CD14-positive monocyte (primary cell): Measurements from ENCODE around the gene ATG10. TPM values are rescaled to one million over a fixed set of nuclear protein-coding genes. Genes with fewer than 3 reads are reported as not detected.
"Not testable (repeated sequence)": the region's sequence is repeated elsewhere in the genome, so short reads cannot be mapped to it uniquely, and the experiment has no call there.

Source experiments
- DNase-seq, 3 donors: peaks; one replicate each; pipeline ENCODE4 v3.0.0-alpha.2; 2011 to 2022
- H2AFZ ChIP-seq: 2 replicates; pipeline ENCODE4 v1.6.0; 2012; ENCODE audit warnings: mild to moderate bottlenecking, low read depth, low read length, inconsistent platforms; ENCODE audit not compliant: insufficient read depth, poor library complexity, severe bottlenecking
- H3K27ac ChIP-seq, 2 donors: 1 replicate in 1 of 2; 2 replicates in 1 of 2; pipeline ENCODE4 v1.5.1; 2012 to 2013; ENCODE audit warnings: low read length in 2 of 2, control low read depth in 1 of 2, inconsistent platforms in 1 of 2, low read depth in 1 of 2, mild to moderate bottlenecking in 1 of 2
- H3K27me3 ChIP-seq, 2 donors: one replicate each; pipeline versions ENCODE4 v1.6.0 to v1.6.1; 2011 to 2013; ENCODE audit warnings: low read length in 2 of 2; ENCODE audit not compliant: control insufficient read depth in 2 of 2, insufficient read depth in 2 of 2
- H3K36me3 ChIP-seq, 2 donors: replicated peaks in 1 of 2; 1 replicate in 1 of 2; 2 replicates in 1 of 2; pipeline versions ENCODE4 v1.5.1 to v1.6.1; 2012 to 2013; ENCODE audit warnings: low read length in 2 of 2, control low read depth in 1 of 2, inconsistent platforms in 1 of 2, mild to moderate bottlenecking in 1 of 2; ENCODE audit not compliant: insufficient read depth in 2 of 2, control insufficient read depth in 1 of 2
- H3K4me1 ChIP-seq, 2 donors: 1 replicate in 1 of 2; 2 replicates in 1 of 2; pipeline versions ENCODE4 v1.5.1 to v1.6.1; 2012 to 2013; ENCODE audit warnings: low read length in 2 of 2, control low read depth in 1 of 2, inconsistent platforms in 1 of 2, mild to moderate bottlenecking in 1 of 2, moderate library complexity in 1 of 2; ENCODE audit not compliant: insufficient read depth in 2 of 2, control insufficient read depth in 1 of 2
- H3K4me2 ChIP-seq: replicated peaks from 2 replicates; pipeline ENCODE3; 2012; ENCODE audit warnings: low read length, moderate library complexity, mild to moderate bottlenecking; ENCODE audit not compliant: poor library complexity, severe bottlenecking; ENCODE audit errors: extremely low read depth
- H3K4me3 ChIP-seq, 3 experiments: fragments of 200-600 bp in 1 of 3; sonication (generic) in 1 of 3; replicated peaks in 1 of 3; 1 replicate in 2 of 3; 2 replicates in 1 of 3; pipeline ENCODE4 v1.5.1; 2011 to 2013; ENCODE audit warnings: low read length in 3 of 3, mild to moderate bottlenecking in 3 of 3, control low read depth in 2 of 3, low read depth in 2 of 3, inconsistent platforms in 1 of 3, moderate library complexity in 1 of 3
- H3K79me2 ChIP-seq: 2 replicates; pipeline ENCODE4 v1.6.0; 2012; ENCODE audit warnings: mild to moderate bottlenecking, control low read depth, inconsistent platforms, low read length, moderate library complexity; ENCODE audit not compliant: insufficient read depth
- H3K9ac ChIP-seq: 2 replicates; pipeline ENCODE4 v1.6.0; 2017; ENCODE audit warnings: low read length, mild to moderate bottlenecking; ENCODE audit not compliant: insufficient read depth, poor library complexity, severe bottlenecking
- H3K9me3 ChIP-seq, 2 donors: replicated peaks in 1 of 2; 1 replicate in 1 of 2; 2 replicates in 1 of 2; pipeline versions ENCODE4 v1.5.1 to v1.6.1; 2012 to 2013; ENCODE audit warnings: low read length in 2 of 2, control low read depth in 1 of 2; ENCODE audit not compliant: control insufficient read depth in 1 of 2, insufficient read depth in 1 of 2
- H4K20me1 ChIP-seq: 2 replicates; pipeline ENCODE4 v1.6.0; 2012; ENCODE audit warnings: mild to moderate bottlenecking, low read length, control low read depth, moderate library complexity; ENCODE audit not compliant: insufficient read depth
- H3K27ac Mint-ChIP-seq, 7 donors: one replicate each; pipeline ENCODE4 v1.8.0; 2020; ENCODE audit warnings: mild to moderate bottlenecking in 7 of 7, mixed read lengths in 7 of 7, moderate library complexity in 6 of 7, inconsistent platforms in 2 of 7
- H3K27me3 Mint-ChIP-seq, 3 donors: one replicate each; pipeline ENCODE4 v1.8.0; 2021 to 2022; ENCODE audit warnings: low read depth in 3 of 3, mild to moderate bottlenecking in 3 of 3, mixed read lengths in 3 of 3, moderate library complexity in 3 of 3, inconsistent platforms in 1 of 3
- H3K36me3 Mint-ChIP-seq, 2 donors: one replicate each; pipeline ENCODE4 v1.8.0; 2020; ENCODE audit warnings: mixed read lengths in 2 of 2, inconsistent platforms in 1 of 2, mild to moderate bottlenecking in 1 of 2
- H3K4me1 Mint-ChIP-seq: one replicate; pipeline ENCODE4 v1.8.0; 2020; ENCODE audit warnings: mild to moderate bottlenecking, mixed read lengths
- H3K4me3 Mint-ChIP-seq, 2 donors: one replicate each; pipeline ENCODE4 v1.8.0; 2020; ENCODE audit warnings: mild to moderate bottlenecking in 2 of 2, mixed read lengths in 2 of 2, moderate library complexity in 1 of 2
- H3K9me3 Mint-ChIP-seq, 7 donors: one replicate each; pipeline ENCODE4 v1.8.0; 2020 to 2022; ENCODE audit warnings: mixed read lengths in 7 of 7, mild to moderate bottlenecking in 6 of 7, moderate library complexity in 6 of 7, inconsistent platforms in 2 of 7
- WGBS: methylation state at CpG from one replicate; pipeline ENCODE4 v1.1.5; 2013; ENCODE audit warnings: missing lambda C conversion rate; ENCODE audit not compliant: insufficient coverage; 5-methylcytosine and 5-hydroxymethylcytosine counted together
- intact Hi-C, 2 donors: fragments of 100-400 bp; cut with micrococcal nuclease; formaldehyde crosslinking; loops; one replicate each; pipeline versions ENCODE4 v1.15.0 to v1.15.1; 2023
- polyA plus RNA-seq, 3 donors: library from polyadenylated mRNA; depleted of rRNA in 1 of 3; unstranded in 2 of 3; stranded (reverse) in 1 of 3; fragments of 300-500 nt in 2 of 3; fragments of >200 nt in 1 of 3; fragmentation: Illumina TruSeq in 2 of 3; gene quantifications; 1 replicate in 2 of 3; 2 replicates in 1 of 3; pipeline ENCODE4 v1.2.3, GENCODE V29; 2012 to 2021
- TF ChIP-seq, protein P1 (sequence below): fragments of 200-600 bp; IDR thresholded peaks from one replicate; pipeline ENCODE4 v1.8.0; 2022; ENCODE audit warnings: antibody characterized with exemption, mild to moderate bottlenecking

The ATG10 gene
- polyA plus RNA-seq, 3 donors: 2.1 to 7.9 (median 5.6) TPM

DNA sequence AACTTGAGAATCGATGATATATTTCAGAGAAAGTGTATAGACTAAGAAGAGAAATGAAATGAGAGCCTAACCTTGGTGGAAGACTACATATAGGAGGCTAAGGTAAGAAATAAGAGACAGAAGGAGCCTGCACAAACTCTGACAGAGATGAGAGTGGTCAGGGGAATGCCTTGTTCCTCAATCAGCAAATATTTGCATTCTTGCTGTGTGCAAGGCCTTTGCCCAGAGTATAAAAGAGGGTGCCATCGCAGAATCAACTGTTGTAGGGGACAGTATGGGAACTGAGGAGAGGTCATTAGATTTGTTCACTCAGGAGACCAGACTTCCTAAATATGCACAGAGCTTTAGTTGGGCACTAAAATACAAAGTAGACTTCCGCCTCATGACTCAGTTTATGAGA, 137.2 kb downstream of the ATG10 start:
- Histone ChIP-seq H3K4me1 (no peaks in the 10 kb centered on the region), H3K27me3 (no peaks in the 10 kb centered on the region), H3K9ac (no peak overlapping the region), H4K20me1 (no peaks in the 10 kb centered on the region), H2AFZ (no peak overlapping the region), H3K9me3 (no peaks in the 10 kb centered on the region), H3K36me3 (no peaks in the 10 kb centered on the region), H3K4me2 (no peak overlapping the region), H3K79me2 (no peaks in the 10 kb centered on the region), H3K4me3 (no peak overlapping the region), H3K27ac (no peak overlapping the region)
- TF ChIP-seq, protein P1, sequence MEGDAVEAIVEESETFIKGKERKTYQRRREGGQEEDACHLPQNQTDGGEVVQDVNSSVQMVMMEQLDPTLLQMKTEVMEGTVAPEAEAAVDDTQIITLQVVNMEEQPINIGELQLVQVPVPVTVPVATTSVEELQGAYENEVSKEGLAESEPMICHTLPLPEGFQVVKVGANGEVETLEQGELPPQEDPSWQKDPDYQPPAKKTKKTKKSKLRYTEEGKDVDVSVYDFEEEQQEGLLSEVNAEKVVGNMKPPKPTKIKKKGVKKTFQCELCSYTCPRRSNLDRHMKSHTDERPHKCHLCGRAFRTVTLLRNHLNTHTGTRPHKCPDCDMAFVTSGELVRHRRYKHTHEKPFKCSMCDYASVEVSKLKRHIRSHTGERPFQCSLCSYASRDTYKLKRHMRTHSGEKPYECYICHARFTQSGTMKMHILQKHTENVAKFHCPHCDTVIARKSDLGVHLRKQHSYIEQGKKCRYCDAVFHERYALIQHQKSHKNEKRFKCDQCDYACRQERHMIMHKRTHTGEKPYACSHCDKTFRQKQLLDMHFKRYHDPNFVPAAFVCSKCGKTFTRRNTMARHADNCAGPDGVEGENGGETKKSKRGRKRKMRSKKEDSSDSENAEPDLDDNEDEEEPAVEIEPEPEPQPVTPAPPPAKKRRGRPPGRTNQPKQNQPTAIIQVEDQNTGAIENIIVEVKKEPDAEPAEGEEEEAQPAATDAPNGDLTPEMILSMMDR: no peak
- peaks cover 0 to 2% (median 0%) of the 10 kb centered on the region in 7 donors for H3K9me3 Mint-ChIP-seq
- H3K4me1 Mint-ChIP-seq: peaks cover 6% of the 10 kb centered on the region
- intact Hi-C loops: no loop called here
- no peak for DNase-seq
- no peak overlapping the region for H3K4me3 Mint-ChIP-seq
- 100% methylated on average over 1 of the region's 3 CpGs for WGBS
- H3K27ac Mint-ChIP-seq: no peak overlapping the region
- H3K27me3 Mint-ChIP-seq: no peaks in the 10 kb centered on the region
- no peaks in the 10 kb centered on the region for H3K36me3 Mint-ChIP-seq

- H3K27me3 ChIP-seq, H3K4me1 Mint-ChIP-seq, H3K4me1 ChIP-seq, H3K27ac ChIP-seq, H3K9ac ChIP-seq, H3K36me3 ChIP-seq, H2AFZ ChIP-seq, H3K27ac Mint-ChIP-seq, H3K4me3 ChIP-seq, H3K4me3 Mint-ChIP-seq, H3K79me2 ChIP-seq, DNase-seq, H3K4me2 ChIP-seq, H3K27me3 Mint-ChIP-seq, H4K20me1 ChIP-seq, H3K9me3 ChIP-seq, H3K9me3 Mint-ChIP-seq, H3K36me3 Mint-ChIP-seq, intact Hi-C loops: not testable (repeated sequence)
- WGBS: no CpG with 5 or more reads among the region's 2 CpGs
Measured at GRCh38 chr5:82109915-82110314, 138.1 kb downstream of the ATG10 start.
